ENCODE measurements around the gene GRIK4. TPM values are rescaled to one million over a fixed set of nuclear protein-coding genes. Genes with fewer than 3 reads are reported as not detected.

Gene GRIK4
- total RNA-seq, 1 experiment from 2014 or later: 3.3 TPM

DNA sequence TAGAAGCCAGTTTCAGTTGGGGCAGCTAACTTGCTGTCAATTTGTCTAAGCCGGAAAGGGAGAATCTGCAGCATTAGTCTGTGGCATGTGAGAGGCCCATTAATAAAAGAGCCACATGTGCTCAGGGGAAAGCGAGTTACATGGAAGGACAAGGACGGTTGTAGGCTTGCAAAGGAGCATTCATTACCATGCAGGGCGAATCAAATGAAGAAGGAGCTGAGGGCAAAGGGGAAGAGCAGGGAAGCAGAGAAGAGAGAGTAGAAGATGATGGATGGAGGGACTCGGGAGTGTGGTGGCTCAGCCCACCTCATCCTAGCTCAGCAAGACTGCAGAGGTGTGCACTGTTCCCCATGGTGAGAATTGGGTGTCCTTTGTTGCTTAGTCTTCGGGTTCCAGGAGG lies 359.6 kb downstream of the GRIK4 start (continued):
- TF ChIP-seq, protein P1, sequence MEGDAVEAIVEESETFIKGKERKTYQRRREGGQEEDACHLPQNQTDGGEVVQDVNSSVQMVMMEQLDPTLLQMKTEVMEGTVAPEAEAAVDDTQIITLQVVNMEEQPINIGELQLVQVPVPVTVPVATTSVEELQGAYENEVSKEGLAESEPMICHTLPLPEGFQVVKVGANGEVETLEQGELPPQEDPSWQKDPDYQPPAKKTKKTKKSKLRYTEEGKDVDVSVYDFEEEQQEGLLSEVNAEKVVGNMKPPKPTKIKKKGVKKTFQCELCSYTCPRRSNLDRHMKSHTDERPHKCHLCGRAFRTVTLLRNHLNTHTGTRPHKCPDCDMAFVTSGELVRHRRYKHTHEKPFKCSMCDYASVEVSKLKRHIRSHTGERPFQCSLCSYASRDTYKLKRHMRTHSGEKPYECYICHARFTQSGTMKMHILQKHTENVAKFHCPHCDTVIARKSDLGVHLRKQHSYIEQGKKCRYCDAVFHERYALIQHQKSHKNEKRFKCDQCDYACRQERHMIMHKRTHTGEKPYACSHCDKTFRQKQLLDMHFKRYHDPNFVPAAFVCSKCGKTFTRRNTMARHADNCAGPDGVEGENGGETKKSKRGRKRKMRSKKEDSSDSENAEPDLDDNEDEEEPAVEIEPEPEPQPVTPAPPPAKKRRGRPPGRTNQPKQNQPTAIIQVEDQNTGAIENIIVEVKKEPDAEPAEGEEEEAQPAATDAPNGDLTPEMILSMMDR (IDR thresholded peaks at IDR 0.05): no peak
- TF ChIP-seq, protein P2, sequence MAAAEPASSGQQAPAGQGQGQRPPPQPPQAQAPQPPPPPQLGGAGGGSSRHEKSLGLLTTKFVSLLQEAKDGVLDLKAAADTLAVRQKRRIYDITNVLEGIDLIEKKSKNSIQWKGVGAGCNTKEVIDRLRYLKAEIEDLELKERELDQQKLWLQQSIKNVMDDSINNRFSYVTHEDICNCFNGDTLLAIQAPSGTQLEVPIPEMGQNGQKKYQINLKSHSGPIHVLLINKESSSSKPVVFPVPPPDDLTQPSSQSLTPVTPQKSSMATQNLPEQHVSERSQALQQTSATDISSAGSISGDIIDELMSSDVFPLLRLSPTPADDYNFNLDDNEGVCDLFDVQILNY (CRISPR knock-in tag; IDR thresholded peaks at IDR 0.05): no peak
- TF ChIP-seq, protein P3, sequence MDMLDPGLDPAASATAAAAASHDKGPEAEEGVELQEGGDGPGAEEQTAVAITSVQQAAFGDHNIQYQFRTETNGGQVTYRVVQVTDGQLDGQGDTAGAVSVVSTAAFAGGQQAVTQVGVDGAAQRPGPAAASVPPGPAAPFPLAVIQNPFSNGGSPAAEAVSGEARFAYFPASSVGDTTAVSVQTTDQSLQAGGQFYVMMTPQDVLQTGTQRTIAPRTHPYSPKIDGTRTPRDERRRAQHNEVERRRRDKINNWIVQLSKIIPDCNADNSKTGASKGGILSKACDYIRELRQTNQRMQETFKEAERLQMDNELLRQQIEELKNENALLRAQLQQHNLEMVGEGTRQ (CRISPR knock-in tag; IDR thresholded peaks at IDR 0.05): no peak
- no peak for TF ChIP-seq HMGA2 (CRISPR knock-in tag; IDR thresholded peaks at IDR 0.05)

DNA sequence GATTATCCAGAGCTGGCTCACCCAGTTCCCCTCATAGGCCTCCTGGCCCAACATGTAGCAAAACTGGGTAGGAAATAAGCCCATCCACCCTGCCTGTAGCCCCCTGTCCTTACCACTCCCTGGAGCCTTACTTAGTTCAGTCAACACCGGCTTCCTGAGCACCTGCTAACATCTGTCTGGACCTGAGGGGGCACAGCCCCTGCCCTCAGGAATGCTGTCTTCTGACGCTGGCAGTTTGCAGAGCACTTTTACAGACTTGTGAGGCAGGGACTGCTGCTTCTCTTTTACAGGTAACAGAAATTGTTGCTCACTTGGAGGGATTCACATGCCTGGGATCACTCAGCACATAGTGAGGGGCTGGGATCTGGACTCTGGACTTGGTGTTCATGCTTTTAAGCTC lies 360.4 kb downstream of the GRIK4 start:
- ChIA-PET POLR2A (no interaction called here), CTCF (interaction anchor here (1.2 kb wide), 1 partner anchor 187 kb away, joined by 3 read pairs; no protein-coding TSS in a partner anchor)
- Mint-ChIP-seq H3K4me1 (peaks cover 34% of the 10 kb centered on the region), H3K27me3 (ENCODE audit: low read depth) (peaks cover 3% of the 10 kb centered on the region; the same call in 1 of the 2 replicates), H3K9me3 (peaks cover 9% of the 10 kb centered on the region), H3K4me3 (no peak overlapping the region), H3K27ac (no peak overlapping the region), H3K36me3 (peaks cover 13% of the 10 kb centered on the region)
- TF ChIP-seq, protein P4, sequence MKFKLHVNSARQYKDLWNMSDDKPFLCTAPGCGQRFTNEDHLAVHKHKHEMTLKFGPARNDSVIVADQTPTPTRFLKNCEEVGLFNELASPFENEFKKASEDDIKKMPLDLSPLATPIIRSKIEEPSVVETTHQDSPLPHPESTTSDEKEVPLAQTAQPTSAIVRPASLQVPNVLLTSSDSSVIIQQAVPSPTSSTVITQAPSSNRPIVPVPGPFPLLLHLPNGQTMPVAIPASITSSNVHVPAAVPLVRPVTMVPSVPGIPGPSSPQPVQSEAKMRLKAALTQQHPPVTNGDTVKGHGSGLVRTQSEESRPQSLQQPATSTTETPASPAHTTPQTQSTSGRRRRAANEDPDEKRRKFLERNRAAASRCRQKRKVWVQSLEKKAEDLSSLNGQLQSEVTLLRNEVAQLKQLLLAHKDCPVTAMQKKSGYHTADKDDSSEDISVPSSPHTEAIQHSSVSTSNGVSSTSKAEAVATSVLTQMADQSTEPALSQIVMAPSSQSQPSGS (CRISPR knock-in tag; IDR thresholded peaks at IDR 0.05; ENCODE audit: borderline replicate concordance, low read depth): no peak
- TF ChIP-seq, protein P5, sequence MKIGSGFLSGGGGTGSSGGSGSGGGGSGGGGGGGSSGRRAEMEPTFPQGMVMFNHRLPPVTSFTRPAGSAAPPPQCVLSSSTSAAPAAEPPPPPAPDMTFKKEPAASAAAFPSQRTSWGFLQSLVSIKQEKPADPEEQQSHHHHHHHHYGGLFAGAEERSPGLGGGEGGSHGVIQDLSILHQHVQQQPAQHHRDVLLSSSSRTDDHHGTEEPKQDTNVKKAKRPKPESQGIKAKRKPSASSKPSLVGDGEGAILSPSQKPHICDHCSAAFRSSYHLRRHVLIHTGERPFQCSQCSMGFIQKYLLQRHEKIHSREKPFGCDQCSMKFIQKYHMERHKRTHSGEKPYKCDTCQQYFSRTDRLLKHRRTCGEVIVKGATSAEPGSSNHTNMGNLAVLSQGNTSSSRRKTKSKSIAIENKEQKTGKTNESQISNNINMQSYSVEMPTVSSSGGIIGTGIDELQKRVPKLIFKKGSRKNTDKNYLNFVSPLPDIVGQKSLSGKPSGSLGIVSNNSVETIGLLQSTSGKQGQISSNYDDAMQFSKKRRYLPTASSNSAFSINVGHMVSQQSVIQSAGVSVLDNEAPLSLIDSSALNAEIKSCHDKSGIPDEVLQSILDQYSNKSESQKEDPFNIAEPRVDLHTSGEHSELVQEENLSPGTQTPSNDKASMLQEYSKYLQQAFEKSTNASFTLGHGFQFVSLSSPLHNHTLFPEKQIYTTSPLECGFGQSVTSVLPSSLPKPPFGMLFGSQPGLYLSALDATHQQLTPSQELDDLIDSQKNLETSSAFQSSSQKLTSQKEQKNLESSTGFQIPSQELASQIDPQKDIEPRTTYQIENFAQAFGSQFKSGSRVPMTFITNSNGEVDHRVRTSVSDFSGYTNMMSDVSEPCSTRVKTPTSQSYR (CRISPR knock-in tag; IDR thresholded peaks at IDR 0.05): no peak
- TF ChIP-seq FOXJ3 (CRISPR knock-in tag; IDR thresholded peaks at IDR 0.05; ENCODE audit: borderline replicate concordance) (no peak), ZNF396 (CRISPR knock-in tag; IDR thresholded peaks at IDR 0.05; ENCODE audit: borderline replicate concordance) (no peak), JAZF1 (CRISPR knock-in tag; IDR thresholded peaks at IDR 0.05) (no peak), SMAD3 (CRISPR knock-in tag; IDR thresholded peaks at IDR 0.05; ENCODE audit: borderline replicate concordance) (no peak), ZNF423 (CRISPR knock-in tag; IDR thresholded peaks at IDR 0.05) (no peak), CBFB (CRISPR knock-in tag; IDR thresholded peaks at IDR 0.05; ENCODE audit: low read depth) (no peak), NFATC4 (CRISPR knock-in tag; IDR thresholded peaks at IDR 0.05) (no peak), ETV6 (CRISPR knock-in tag; IDR thresholded peaks at IDR 0.05) (no peak), ZNF263 (CRISPR knock-in tag; IDR thresholded peaks at IDR 0.05; ENCODE audit: low read depth) (no peak), GTF2I (CRISPR knock-in tag; conservative IDR thresholded peaks at IDR 0.05) (no peak)
- TF ChIP-seq, protein P6, sequence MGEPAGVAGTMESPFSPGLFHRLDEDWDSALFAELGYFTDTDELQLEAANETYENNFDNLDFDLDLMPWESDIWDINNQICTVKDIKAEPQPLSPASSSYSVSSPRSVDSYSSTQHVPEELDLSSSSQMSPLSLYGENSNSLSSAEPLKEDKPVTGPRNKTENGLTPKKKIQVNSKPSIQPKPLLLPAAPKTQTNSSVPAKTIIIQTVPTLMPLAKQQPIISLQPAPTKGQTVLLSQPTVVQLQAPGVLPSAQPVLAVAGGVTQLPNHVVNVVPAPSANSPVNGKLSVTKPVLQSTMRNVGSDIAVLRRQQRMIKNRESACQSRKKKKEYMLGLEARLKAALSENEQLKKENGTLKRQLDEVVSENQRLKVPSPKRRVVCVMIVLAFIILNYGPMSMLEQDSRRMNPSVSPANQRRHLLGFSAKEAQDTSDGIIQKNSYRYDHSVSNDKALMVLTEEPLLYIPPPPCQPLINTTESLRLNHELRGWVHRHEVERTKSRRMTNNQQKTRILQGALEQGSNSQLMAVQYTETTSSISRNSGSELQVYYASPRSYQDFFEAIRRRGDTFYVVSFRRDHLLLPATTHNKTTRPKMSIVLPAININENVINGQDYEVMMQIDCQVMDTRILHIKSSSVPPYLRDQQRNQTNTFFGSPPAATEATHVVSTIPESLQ (CRISPR knock-in tag; IDR thresholded peaks at IDR 0.05): no peak
- TF ChIP-seq, protein P7, sequence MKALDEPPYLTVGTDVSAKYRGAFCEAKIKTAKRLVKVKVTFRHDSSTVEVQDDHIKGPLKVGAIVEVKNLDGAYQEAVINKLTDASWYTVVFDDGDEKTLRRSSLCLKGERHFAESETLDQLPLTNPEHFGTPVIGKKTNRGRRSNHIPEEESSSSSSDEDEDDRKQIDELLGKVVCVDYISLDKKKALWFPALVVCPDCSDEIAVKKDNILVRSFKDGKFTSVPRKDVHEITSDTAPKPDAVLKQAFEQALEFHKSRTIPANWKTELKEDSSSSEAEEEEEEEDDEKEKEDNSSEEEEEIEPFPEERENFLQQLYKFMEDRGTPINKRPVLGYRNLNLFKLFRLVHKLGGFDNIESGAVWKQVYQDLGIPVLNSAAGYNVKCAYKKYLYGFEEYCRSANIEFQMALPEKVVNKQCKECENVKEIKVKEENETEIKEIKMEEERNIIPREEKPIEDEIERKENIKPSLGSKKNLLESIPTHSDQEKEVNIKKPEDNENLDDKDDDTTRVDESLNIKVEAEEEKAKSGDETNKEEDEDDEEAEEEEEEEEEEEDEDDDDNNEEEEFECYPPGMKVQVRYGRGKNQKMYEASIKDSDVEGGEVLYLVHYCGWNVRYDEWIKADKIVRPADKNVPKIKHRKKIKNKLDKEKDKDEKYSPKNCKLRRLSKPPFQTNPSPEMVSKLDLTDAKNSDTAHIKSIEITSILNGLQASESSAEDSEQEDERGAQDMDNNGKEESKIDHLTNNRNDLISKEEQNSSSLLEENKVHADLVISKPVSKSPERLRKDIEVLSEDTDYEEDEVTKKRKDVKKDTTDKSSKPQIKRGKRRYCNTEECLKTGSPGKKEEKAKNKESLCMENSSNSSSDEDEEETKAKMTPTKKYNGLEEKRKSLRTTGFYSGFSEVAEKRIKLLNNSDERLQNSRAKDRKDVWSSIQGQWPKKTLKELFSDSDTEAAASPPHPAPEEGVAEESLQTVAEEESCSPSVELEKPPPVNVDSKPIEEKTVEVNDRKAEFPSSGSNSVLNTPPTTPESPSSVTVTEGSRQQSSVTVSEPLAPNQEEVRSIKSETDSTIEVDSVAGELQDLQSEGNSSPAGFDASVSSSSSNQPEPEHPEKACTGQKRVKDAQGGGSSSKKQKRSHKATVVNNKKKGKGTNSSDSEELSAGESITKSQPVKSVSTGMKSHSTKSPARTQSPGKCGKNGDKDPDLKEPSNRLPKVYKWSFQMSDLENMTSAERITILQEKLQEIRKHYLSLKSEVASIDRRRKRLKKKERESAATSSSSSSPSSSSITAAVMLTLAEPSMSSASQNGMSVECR (CRISPR knock-in tag; IDR thresholded peaks at IDR 0.05; ENCODE audit: borderline replicate concordance): no peak
- ATAC-seq: peak; percentile 45
- no peak for DNase-seq (ENCODE audit: low spot score)

Data from WTC11 (cell line).